Measurements from ENCODE around the gene MAU2. TPM values are rescaled to one million over a fixed set of nuclear protein-coding genes. Genes with fewer than 3 reads are reported as not detected.

Gene MAU2
- total RNA-seq, 4 donors from 2014 or later: 32.4 to 87.6 (median 70.0) TPM

DNA sequence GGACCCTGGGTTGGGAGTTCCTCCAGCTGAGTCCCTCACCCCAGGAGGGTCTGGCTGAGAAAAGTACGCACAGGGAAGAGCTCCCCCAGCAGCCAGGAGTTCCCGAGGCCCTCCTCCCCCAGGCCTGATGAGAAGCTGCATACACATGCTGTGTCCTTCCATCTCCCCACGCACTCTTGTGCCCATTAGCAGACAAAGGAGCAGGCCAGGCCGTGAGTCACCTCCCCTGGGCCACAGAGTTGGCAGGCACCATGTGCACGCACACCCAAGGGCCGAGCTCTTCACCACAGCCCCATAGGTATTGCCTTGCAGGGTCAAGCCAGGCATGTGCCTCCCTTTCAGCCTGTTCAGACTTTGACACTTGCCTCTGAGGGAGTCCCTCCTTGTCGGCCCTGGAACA is 17.5 kb downstream of the MAU2 start:
- TF ChIP-seq POLR2A (IDR thresholded peaks at IDR 0.05) (no peak), CTCF (IDR thresholded peaks at IDR 0.05) (no peak)
- intact Hi-C loops (cut with DNase I; ENCODE audit: low total_unique reads): no loop called here
- H3K4me3 ChIP-seq: no peak overlapping the region
- no peak for DNase-seq
- no peaks in the 10 kb centered on the region for H3K4me1 ChIP-seq
- no peaks in the 10 kb centered on the region for H3K36me3 ChIP-seq
- H3K9me3 ChIP-seq: no peaks in the 10 kb centered on the region
- H3K27me3 ChIP-seq: no peaks in the 10 kb centered on the region
- no peak overlapping the region for H3K27ac ChIP-seq

GRCh38 chr19:19341026-19341425 is 20.4 kb downstream of the MAU2 start:
- no peak for TF ChIP-seq POLR2A (IDR thresholded peaks at IDR 0.05)
- no peak for TF ChIP-seq CTCF (IDR thresholded peaks at IDR 0.05)
- Histone ChIP-seq H3K9me3 (no peaks in the 10 kb centered on the region), H3K4me3 (no peak overlapping the region), H3K27ac (no peak overlapping the region), H3K27me3 (no peaks in the 10 kb centered on the region), H3K36me3 (no peaks in the 10 kb centered on the region), H3K4me1 (no peaks in the 10 kb centered on the region)
- no peak for DNase-seq
- intact Hi-C loops (cut with DNase I; ENCODE audit: low total_unique reads): no loop called here

DNA sequence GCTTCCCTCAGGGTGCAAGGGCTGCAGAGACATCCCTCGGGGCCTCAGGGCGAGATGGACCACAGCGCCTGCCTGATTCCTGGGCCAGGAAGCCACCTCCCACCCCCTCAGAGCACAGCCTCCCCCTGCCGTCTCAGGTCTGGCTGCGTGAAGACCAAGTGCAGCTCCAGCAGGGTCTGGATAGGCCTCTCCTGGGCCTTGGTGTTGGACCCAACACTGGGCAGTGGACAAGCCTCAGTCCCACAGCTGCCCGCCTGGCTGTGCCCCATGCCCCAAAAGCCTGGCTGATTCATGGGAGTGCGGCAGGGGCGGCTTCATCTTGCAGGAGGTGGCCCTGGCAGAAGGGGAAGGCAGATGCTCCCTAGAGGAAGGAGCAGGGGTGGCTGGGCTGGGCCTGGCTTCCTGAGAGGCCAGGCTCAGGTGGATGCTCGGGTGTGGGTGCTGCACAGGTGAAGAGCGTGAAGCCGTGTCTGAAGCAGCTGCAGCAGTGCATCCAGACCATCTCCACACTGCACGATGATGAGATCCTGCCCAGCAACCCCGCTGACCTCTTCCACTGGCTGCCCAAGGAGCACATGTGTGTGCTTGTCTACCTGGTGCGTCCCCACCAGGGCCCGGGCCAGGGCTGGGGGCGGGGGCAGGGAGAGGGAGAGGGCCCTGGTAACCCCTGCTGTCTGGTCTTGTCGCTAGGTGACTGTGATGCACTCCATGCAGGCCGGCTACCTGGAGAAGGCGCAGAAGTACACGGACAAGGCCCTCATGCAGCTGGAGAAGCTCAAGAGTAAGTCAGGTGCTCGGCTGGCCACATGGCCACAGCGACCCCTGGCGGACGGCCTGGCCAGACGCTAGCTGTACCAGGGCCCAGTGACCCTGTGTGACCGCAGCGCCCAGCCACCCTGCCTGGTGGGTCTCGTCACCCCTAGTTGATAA is 21.7 kb downstream of the MAU2 start:
- Histone ChIP-seq H3K27ac (no peak overlapping the region), H3K4me1 (no peaks in the 10 kb centered on the region), H3K36me3 (no peaks in the 10 kb centered on the region), H3K9me3 (no peaks in the 10 kb centered on the region), H3K27me3 (no peaks in the 10 kb centered on the region), H3K4me3 (no peak overlapping the region)
- intact Hi-C loops (cut with DNase I; ENCODE audit: low total_unique reads): no loop called here
- peak; percentile 47 to 66 (median 54) for TF ChIP-seq CTCF (IDR thresholded peaks at IDR 0.05)
- no peak for TF ChIP-seq POLR2A (IDR thresholded peaks at IDR 0.05)
- peak; percentile 32 to 48 for DNase-seq

DNA sequence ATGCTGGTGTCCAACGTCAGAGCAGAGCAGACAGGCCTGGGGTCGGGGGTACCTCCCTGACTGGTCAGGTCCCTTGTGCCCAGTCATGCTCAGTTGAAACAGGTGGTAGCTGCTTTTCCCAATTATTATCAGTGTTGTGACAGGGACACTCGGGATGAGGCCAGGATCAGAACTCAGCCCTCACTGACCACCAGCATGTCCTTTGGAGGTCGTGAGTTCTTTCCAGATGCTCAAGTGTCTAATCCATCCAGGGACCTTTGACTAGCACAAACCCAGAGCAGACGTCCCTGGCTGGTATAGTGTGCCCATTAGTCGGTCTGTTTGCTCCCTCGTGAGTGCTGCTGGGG is 22.4 kb downstream of the MAU2 start:
- no peak overlapping the region for H3K27ac ChIP-seq
- H3K4me3 ChIP-seq: no peak overlapping the region
- H3K4me1 ChIP-seq: no peaks in the 10 kb centered on the region
- no peaks in the 10 kb centered on the region for H3K27me3 ChIP-seq
- intact Hi-C loops (cut with DNase I; ENCODE audit: low total_unique reads): no loop called here
- TF ChIP-seq CTCF (IDR thresholded peaks at IDR 0.05) (no peak), POLR2A (IDR thresholded peaks at IDR 0.05) (no peak)
- no peaks in the 10 kb centered on the region for H3K9me3 ChIP-seq
- no peak for DNase-seq
- H3K36me3 ChIP-seq: no peaks in the 10 kb centered on the region

- Histone ChIP-seq H3K27ac (no peak overlapping the region), H3K9me3 (no peaks in the 10 kb centered on the region), H3K36me3 (no peaks in the 10 kb centered on the region), H3K27me3 (no peaks in the 10 kb centered on the region), H3K4me1 (no peaks in the 10 kb centered on the region), H3K4me3 (no peak overlapping the region)
- intact Hi-C loops (cut with DNase I; ENCODE audit: low total_unique reads): no loop called here
- no peak for DNase-seq
- TF ChIP-seq POLR2A (IDR thresholded peaks at IDR 0.05) (no peak), CTCF (IDR thresholded peaks at IDR 0.05) (no peak)
Measured at GRCh38 chr19:19343762-19344161, 23.1 kb downstream of the MAU2 start.
